WTC11 (cell line): ENCODE data around the gene JADE1. TPM values are rescaled to one million over a fixed set of nuclear protein-coding genes. Genes with fewer than 3 reads are reported as not detected.

ENCODE experiments used
- ATAC-seq: fragments of 200-7000 bp; cut with Tn5 transposase; 2 replicates; pipeline ENCODE4 v1.10.0; 2021; ENCODE audit warnings: mild to moderate bottlenecking, moderate library complexity
- CTCF ChIA-PET: fragments of 300-600 bp; sonication (Branson Sonifier 250); formaldehyde crosslinking; loops from one replicate; lab custom pipeline; 2021; ENCODE audit warnings: antibody characterized with exemption; lab: Charles Lee
- POLR2A ChIA-PET: fragments of 350-600 bp; sonication (Branson Sonifier 250); formaldehyde crosslinking; loops from one replicate; lab custom pipeline; 2021; ENCODE audit warnings: antibody characterized with exemption; lab: Charles Lee
- DNase-seq: peaks from one replicate; pipeline ENCODE4 v3.0.0; 2021; ENCODE audit warnings: low spot score
- H3K27ac Mint-ChIP-seq: 2 replicates; pipeline ENCODE4 v1.8.0; 2021; ENCODE audit warnings: mixed read lengths
- H3K27me3 Mint-ChIP-seq: 2 replicates; pipeline ENCODE4 v1.8.0; 2021; ENCODE audit warnings: low read depth, mild to moderate bottlenecking, moderate library complexity, mixed read lengths
- H3K36me3 Mint-ChIP-seq: 2 replicates; pipeline ENCODE4 v1.8.0; 2021; ENCODE audit warnings: mixed read lengths
- H3K4me1 Mint-ChIP-seq: 2 replicates; pipeline ENCODE4 v1.8.0; 2022; ENCODE audit warnings: mixed read lengths
- H3K4me3 Mint-ChIP-seq: 2 replicates; pipeline ENCODE4 v1.8.0; 2021; ENCODE audit warnings: mild to moderate bottlenecking, moderate library complexity, mixed read lengths
- H3K9me3 Mint-ChIP-seq: 2 replicates; pipeline ENCODE4 v1.8.0; 2021; ENCODE audit warnings: mixed read lengths
- AR ChIP-seq: fragments of 250-450 bp; sonication (Bioruptor Pico); IDR thresholded peaks from 2 replicates; pipeline ENCODE4 v1.9.0; 2021; ENCODE audit warnings: mild to moderate bottlenecking
- ATF2 ChIP-seq: sonication (generic); formaldehyde crosslinking; IDR thresholded peaks from 2 replicates; pipeline ENCODE4 v1.8.1; 2022; ENCODE audit warnings: low read depth, missing genetic modification reagents, borderline replicate concordance
- CBFB ChIP-seq: sonication (generic); formaldehyde crosslinking; IDR thresholded peaks from 2 replicates; pipeline ENCODE4 v1.8.1; 2022; ENCODE audit warnings: mild to moderate bottlenecking, low read depth, missing genetic modification reagents
- CDX4 ChIP-seq: fragments of 250-450 bp; sonication (Bioruptor Pico); IDR thresholded peaks from 2 replicates; pipeline ENCODE4 v1.9.0; 2021; ENCODE audit warnings: moderate library complexity, mild to moderate bottlenecking, inconsistent platforms, borderline replicate concordance
- ELF4 ChIP-seq: sonication (generic); formaldehyde crosslinking; IDR thresholded peaks from 2 replicates; pipeline ENCODE4 v1.8.1; 2022; ENCODE audit warnings: low read depth, mild to moderate bottlenecking, moderate library complexity, missing genetic modification reagents
- ETV6 ChIP-seq: sonication (generic); formaldehyde crosslinking; IDR thresholded peaks from 2 replicates; pipeline ENCODE4 v1.8.1; 2022; ENCODE audit warnings: mild to moderate bottlenecking, missing genetic modification reagents
- FOXK1 ChIP-seq: sonication (generic); formaldehyde crosslinking; IDR thresholded peaks from 2 replicates; pipeline ENCODE4 v1.8.0; 2022; ENCODE audit warnings: mild to moderate bottlenecking, moderate library complexity, missing genetic modification reagents
- FOXP4 ChIP-seq: sonication (generic); formaldehyde crosslinking; IDR thresholded peaks from 2 replicates; pipeline ENCODE4 v1.8.0; 2022; ENCODE audit warnings: mild to moderate bottlenecking, missing genetic modification reagents
- IRF1 ChIP-seq: sonication (generic); formaldehyde crosslinking; IDR thresholded peaks from 2 replicates; pipeline ENCODE4 v1.8.0; 2023; ENCODE audit warnings: missing genetic modification reagents
- JAZF1 ChIP-seq: fragments of 250-450 bp; sonication (Bioruptor Pico); IDR thresholded peaks from 2 replicates; pipeline ENCODE4 v1.9.0; 2021; ENCODE audit warnings: moderate library complexity, mild to moderate bottlenecking, inconsistent platforms
- KAT7 ChIP-seq: sonication (generic); formaldehyde crosslinking; IDR thresholded peaks from 2 replicates; pipeline ENCODE4 v1.8.1; 2023; ENCODE audit warnings: missing genetic modification reagents, mild to moderate bottlenecking, borderline replicate concordance
- NFATC4 ChIP-seq: fragments of 250-450 bp; sonication (Bioruptor Pico); IDR thresholded peaks from 2 replicates; pipeline ENCODE4 v1.9.0; 2021; ENCODE audit warnings: mild to moderate bottlenecking
- NFYB ChIP-seq: sonication (generic); formaldehyde crosslinking; conservative IDR thresholded peaks from 2 replicates; pipeline ENCODE4 v1.8.0; 2022; ENCODE audit warnings: low read depth, missing genetic modification reagents
- NR1H2 ChIP-seq: sonication (generic); formaldehyde crosslinking; IDR thresholded peaks from 2 replicates; pipeline ENCODE4 v1.9.0; 2021; ENCODE audit warnings: mild to moderate bottlenecking, moderate library complexity, missing genetic modification reagents
- PRRX2 ChIP-seq: fragments of 250-450 bp; sonication (Bioruptor Pico); IDR thresholded peaks from 2 replicates; pipeline ENCODE4 v1.8.0; 2021; ENCODE audit warnings: mild to moderate bottlenecking
- SMAD3 ChIP-seq: sonication (generic); formaldehyde crosslinking; IDR thresholded peaks from 2 replicates; pipeline ENCODE4 v1.8.0; 2022; ENCODE audit warnings: missing genetic modification reagents, mild to moderate bottlenecking, borderline replicate concordance
- STAT6 ChIP-seq: sonication (generic); formaldehyde crosslinking; conservative IDR thresholded peaks from 2 replicates; pipeline ENCODE4 v1.8.1; 2023; ENCODE audit warnings: mild to moderate bottlenecking, low read depth, missing genetic modification reagents, moderate library complexity
- TEAD4 ChIP-seq: sonication (generic); formaldehyde crosslinking; IDR thresholded peaks from 2 replicates; pipeline ENCODE4 v1.8.0; 2022; ENCODE audit warnings: mild to moderate bottlenecking, missing genetic modification reagents
- USF2 ChIP-seq: sonication (generic); formaldehyde crosslinking; IDR thresholded peaks from 2 replicates; pipeline ENCODE4 v1.8.1; 2023; ENCODE audit warnings: mild to moderate bottlenecking, missing genetic modification reagents, moderate library complexity
- ZBTB43 ChIP-seq: sonication (generic); formaldehyde crosslinking; IDR thresholded peaks from 2 replicates; pipeline ENCODE4 v1.8.1; 2023; ENCODE audit warnings: mild to moderate bottlenecking, missing genetic modification reagents
- total RNA-seq: library from RNA; stranded (reverse); gene quantifications from 3 replicates; pipeline ENCODE4 v1.2.3, GENCODE V29; 2021

JADE1 gene
- total RNA-seq, 1 experiment from 2014 or later: 132 TPM

GRCh38 chr4:128871948-128872347, 62.4 kb downstream of the JADE1 start:
- ChIA-PET POLR2A (no interaction called here), CTCF (no interaction called here)
- no peak for DNase-seq
- peak overlapping the region; percentile 34 for H3K27ac Mint-ChIP-seq
- peaks cover 65% of the 10 kb centered on the region for H3K36me3 Mint-ChIP-seq
- no peak for TF ChIP-seq TEAD4 (CRISPR knock-in tag)
- TF ChIP-seq KAT7 (CRISPR knock-in tag): no peak
- TF ChIP-seq JAZF1: no peak
- no peak for TF ChIP-seq NFYB (CRISPR knock-in tag)
- TF ChIP-seq CDX4 (CRISPR knock-in tag): no peak
- TF ChIP-seq IRF1: no peak
- TF ChIP-seq ETV6 (CRISPR knock-in tag): no peak
- no peak for TF ChIP-seq NFATC4 (CRISPR knock-in tag)
- TF ChIP-seq NR1H2 (CRISPR knock-in tag): no peak
- TF ChIP-seq STAT6 (CRISPR knock-in tag): no peak
- H3K4me1 Mint-ChIP-seq: peaks cover 23% of the 10 kb centered on the region
- H3K9me3 Mint-ChIP-seq: no peaks in the 10 kb centered on the region
- no peak overlapping the region for H3K4me3 Mint-ChIP-seq
- ATAC-seq: no peak
- H3K27me3 Mint-ChIP-seq: no peaks in the 10 kb centered on the region

- CTCF ChIA-PET: no interaction called here
- H3K27ac Mint-ChIP-seq: peak overlapping the region; percentile 87
- peaks cover 23% of the 10 kb centered on the region for H3K4me1 Mint-ChIP-seq
- no peaks in the 10 kb centered on the region for H3K27me3 Mint-ChIP-seq
- POLR2A ChIA-PET: no interaction called here
- peaks cover 24% of the 10 kb centered on the region for H3K36me3 Mint-ChIP-seq
- H3K9me3 Mint-ChIP-seq: no peaks in the 10 kb centered on the region
- no peak overlapping the region for H3K4me3 Mint-ChIP-seq
- ATAC-seq: peak; percentile 8; the same call in 1 of the 2 replicates
- DNase-seq: no peak
- TF ChIP-seq FOXP4 (CRISPR knock-in tag) (no peak), AR (CRISPR knock-in tag) (no peak), ELF4 (CRISPR knock-in tag) (no peak), PRRX2 (CRISPR knock-in tag) (no peak), ATF2 (CRISPR knock-in tag) (no peak), CBFB (CRISPR knock-in tag) (no peak), FOXK1 (CRISPR knock-in tag) (no peak), USF2 (no peak), SMAD3 (CRISPR knock-in tag) (no peak), STAT6 (CRISPR knock-in tag) (no peak), ZBTB43 (no peak)
Observed at GRCh38 chr4:128876200-128876599, 66.7 kb downstream of the JADE1 start.
